SK-N-SH (cell line): ENCODE results near the gene NEK3. TPM values are rescaled to one million over a fixed set of nuclear protein-coding genes. Genes with fewer than 3 reads are reported as not detected.
"Not testable (repeated sequence)": the region's sequence is repeated elsewhere in the genome, so short reads cannot be mapped to it uniquely, and the experiment has no call there.

Experiments
- CTCF ChIA-PET: fragments of 300-600, 350-600 bp; formaldehyde crosslinking; extraction: SDS; loops from one replicate; lab custom pipeline; 2021; lab: Yijun Ruan, JAX
- POLR2A ChIA-PET: fragments of 350-600 bp; sonication (Branson Sonifier 250); formaldehyde crosslinking; extraction: SDS; loops from one replicate; lab custom pipeline; 2020; ENCODE audit warnings: antibody characterized with exemption, inconsistent platforms; lab: Yijun Ruan, JAX
- DNase-seq: peaks from one replicate; pipeline ENCODE4 v3.0.0; 2012
- H2AFZ ChIP-seq: fragments of 200-600 bp; sonication (generic); 2 replicates; pipeline ENCODE4 v1.8.1; 2016; ENCODE audit warnings: antibody characterized with exemption, mild to moderate bottlenecking, low read depth
- H3F3A ChIP-seq: fragments of 200-600 bp; sonication (generic); replicated peaks from 2 replicates; pipeline ENCODE3; 2016; ENCODE audit warnings: antibody characterized with exemption, mild to moderate bottlenecking; ENCODE audit not compliant: insufficient read depth
- H3K27ac ChIP-seq, 2 experiments: fragments of 200-500 bp in 1 of 2; fragments of 200-600 bp in 1 of 2; sonication (Bioruptor generic) in 1 of 2; sonication (generic), shearing (Covaris generic) in 1 of 2; 2 replicates each; pipeline versions ENCODE4 v1.5.1 to v1.6.1; 2014 to 2016; ENCODE audit warnings: low read depth in 2 of 2, inconsistent platforms in 1 of 2, low read length in 1 of 2, mild to moderate bottlenecking in 1 of 2, mixed read lengths in 1 of 2
- H3K27me3 ChIP-seq: fragments of 200-600 bp; sonication (generic), shearing (Covaris generic); 2 replicates; pipeline ENCODE4 v1.6.1; 2016; ENCODE audit warnings: mixed run types; ENCODE audit not compliant: insufficient read depth
- H3K36me3 ChIP-seq, 2 experiments: fragments of 200-500 bp in 1 of 2; fragments of 200-600 bp in 1 of 2; sonication (Bioruptor generic) in 1 of 2; sonication (generic) in 1 of 2; replicated peaks in 1 of 2; 2 replicates each; pipeline versions ENCODE3 to v1.5.1; 2014 to 2016; ENCODE audit warnings: low read length in 1 of 2, mild to moderate bottlenecking in 1 of 2; ENCODE audit not compliant: insufficient read depth in 2 of 2, control insufficient read depth in 1 of 2
- H3K4me1 ChIP-seq, 2 experiments: fragments of 200-500 bp in 1 of 2; fragments of 200-600 bp in 1 of 2; sonication (Bioruptor generic) in 1 of 2; sonication (generic), shearing (Covaris generic) in 1 of 2; 2 replicates each; pipeline versions ENCODE4 v1.5.1 to v1.6.1; 2014 to 2016; ENCODE audit warnings: low read depth in 1 of 2, low read length in 1 of 2, mixed run types in 1 of 2; ENCODE audit not compliant: insufficient read depth in 2 of 2, control insufficient read depth in 1 of 2
- H3K4me2 ChIP-seq: fragments of 200-600 bp; sonication (generic), shearing (Covaris generic); 2 replicates; pipeline ENCODE4 v1.6.1; 2017; ENCODE audit warnings: mixed run types
- H3K4me3 ChIP-seq, 2 experiments: fragments of 200-500 bp in 1 of 2; fragments of 200-600 bp in 1 of 2; sonication (Bioruptor generic) in 1 of 2; sonication (generic), shearing (Covaris generic) in 1 of 2; 2 replicates each; pipeline versions ENCODE4 v1.5.1 to v1.8.1; 2014 to 2016; ENCODE audit warnings: low read depth in 2 of 2, inconsistent platforms in 1 of 2, low read length in 1 of 2, mild to moderate bottlenecking in 1 of 2, mixed read lengths in 1 of 2, moderate library complexity in 1 of 2
- H3K79me2 ChIP-seq: fragments of 200-600 bp; sonication (generic); 2 replicates; pipeline ENCODE4 v1.8.1; 2017; ENCODE audit warnings: mild to moderate bottlenecking; ENCODE audit not compliant: insufficient read depth
- H3K9ac ChIP-seq: fragments of 200-600 bp; sonication (generic); 2 replicates; pipeline ENCODE4 v1.6.1; 2017; ENCODE audit warnings: mixed run types
- H3K9me2 ChIP-seq: fragments of 200-600 bp; sonication (generic); 2 replicates; pipeline ENCODE4 v1.6.1; 2017; ENCODE audit warnings: mixed run types
- H3K9me3 ChIP-seq: fragments of 200-600 bp; sonication (generic); 2 replicates; pipeline ENCODE4 v1.6.1; 2017; ENCODE audit warnings: mixed run types, mild to moderate bottlenecking, moderate library complexity
- H4K20me1 ChIP-seq: fragments of 200-600 bp; sonication (generic); 2 replicates; pipeline ENCODE4 v1.6.1; 2017; ENCODE audit warnings: mild to moderate bottlenecking, mixed run types; ENCODE audit not compliant: insufficient read depth
- ELF1 ChIP-seq: IDR thresholded peaks from 2 replicates; pipeline ENCODE4 v1.4.0; 2012
- EZH2phosphoT487 ChIP-seq: fragments of 200-600 bp; sonication (generic); IDR thresholded peaks from 2 replicates; pipeline ENCODE4 v1.6.1; 2017; ENCODE audit warnings: low read depth, mixed run types, mild to moderate bottlenecking, antibody characterized with exemption, moderate library complexity, borderline replicate concordance
- JUND ChIP-seq: IDR thresholded peaks from 2 replicates; pipeline ENCODE4 v1.4.0; 2012
- NFIC ChIP-seq: IDR thresholded peaks from 2 replicates; pipeline ENCODE4 v1.4.0; 2012; ENCODE audit warnings: borderline replicate concordance
- NRF1 ChIP-seq: IDR thresholded peaks from 2 replicates; pipeline ENCODE4 v1.6.1; 2012; ENCODE audit warnings: low read depth, mild to moderate bottlenecking, low read length
- POLR2AphosphoS5 ChIP-seq: IDR thresholded peaks from 2 replicates; pipeline ENCODE4 v1.6.1; 2012; ENCODE audit warnings: low read depth, low read length
- RCOR1 ChIP-seq: fragments of 150-350 bp; IDR thresholded peaks from 2 replicates; pipeline ENCODE4 v1.6.1; 2017; ENCODE audit warnings: antibody characterized with exemption, low read length
- RXRA ChIP-seq: IDR thresholded peaks from 2 replicates; pipeline ENCODE4 v1.4.0; 2012; ENCODE audit warnings: low read depth, mild to moderate bottlenecking, borderline replicate concordance
- TAF1 ChIP-seq: IDR thresholded peaks from 2 replicates; pipeline ENCODE4 v1.6.1; 2012; ENCODE audit warnings: low read depth, mild to moderate bottlenecking, low read length, moderate library complexity, borderline replicate concordance
- WGBS: methylation state at CpG from one replicate; pipeline ENCODE4 v1.1.6; 2017; ENCODE audit warnings: low lambda C conversion rate; 5-methylcytosine and 5-hydroxymethylcytosine counted together
- polyA plus RNA-seq, 3 experiments: library from polyadenylated mRNA; depleted of rRNA; stranded (reverse); fragments of >200 nt; gene quantifications; 2 replicates each; pipeline ENCODE4 v1.2.3, GENCODE V29; 2012
- TF ChIP-seq, protein P1 (sequence below): IDR thresholded peaks from 2 replicates; pipeline ENCODE4 v1.6.1; 2012; ENCODE audit warnings: mild to moderate bottlenecking, low read depth, low read length, moderate library complexity

The NEK3 gene
- polyA plus RNA-seq, 1 of the 3 experiments (the other 2 are of a cell fraction), result 12.7 TPM

DNA sequence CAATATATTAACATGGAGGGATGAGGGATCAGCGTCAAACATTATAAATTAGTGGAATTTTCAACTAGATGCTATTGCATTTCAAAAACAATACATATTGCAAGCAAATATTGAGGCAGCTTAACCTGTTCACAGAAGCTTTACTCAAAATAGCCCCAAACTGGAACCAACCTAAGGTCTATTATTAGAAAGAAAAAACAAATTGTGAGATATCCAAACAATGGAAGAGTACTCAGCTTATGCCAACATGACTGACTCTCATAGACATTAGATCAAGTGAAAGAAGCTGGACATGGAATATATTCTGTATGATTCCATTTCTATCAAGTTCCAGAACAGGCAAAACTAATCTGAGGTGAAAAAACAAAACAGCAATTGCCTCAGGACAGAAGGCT, 27.6 kb upstream of the NEK3 start:
- no peak for DNase-seq
- no peak overlapping the region for H2AFZ ChIP-seq
- no peaks in the 10 kb centered on the region for H3K9me2 ChIP-seq
- peaks cover 11 to 31% of the 10 kb centered on the region in 2 experiments for H3K36me3 ChIP-seq
- TF ChIP-seq, protein P1, sequence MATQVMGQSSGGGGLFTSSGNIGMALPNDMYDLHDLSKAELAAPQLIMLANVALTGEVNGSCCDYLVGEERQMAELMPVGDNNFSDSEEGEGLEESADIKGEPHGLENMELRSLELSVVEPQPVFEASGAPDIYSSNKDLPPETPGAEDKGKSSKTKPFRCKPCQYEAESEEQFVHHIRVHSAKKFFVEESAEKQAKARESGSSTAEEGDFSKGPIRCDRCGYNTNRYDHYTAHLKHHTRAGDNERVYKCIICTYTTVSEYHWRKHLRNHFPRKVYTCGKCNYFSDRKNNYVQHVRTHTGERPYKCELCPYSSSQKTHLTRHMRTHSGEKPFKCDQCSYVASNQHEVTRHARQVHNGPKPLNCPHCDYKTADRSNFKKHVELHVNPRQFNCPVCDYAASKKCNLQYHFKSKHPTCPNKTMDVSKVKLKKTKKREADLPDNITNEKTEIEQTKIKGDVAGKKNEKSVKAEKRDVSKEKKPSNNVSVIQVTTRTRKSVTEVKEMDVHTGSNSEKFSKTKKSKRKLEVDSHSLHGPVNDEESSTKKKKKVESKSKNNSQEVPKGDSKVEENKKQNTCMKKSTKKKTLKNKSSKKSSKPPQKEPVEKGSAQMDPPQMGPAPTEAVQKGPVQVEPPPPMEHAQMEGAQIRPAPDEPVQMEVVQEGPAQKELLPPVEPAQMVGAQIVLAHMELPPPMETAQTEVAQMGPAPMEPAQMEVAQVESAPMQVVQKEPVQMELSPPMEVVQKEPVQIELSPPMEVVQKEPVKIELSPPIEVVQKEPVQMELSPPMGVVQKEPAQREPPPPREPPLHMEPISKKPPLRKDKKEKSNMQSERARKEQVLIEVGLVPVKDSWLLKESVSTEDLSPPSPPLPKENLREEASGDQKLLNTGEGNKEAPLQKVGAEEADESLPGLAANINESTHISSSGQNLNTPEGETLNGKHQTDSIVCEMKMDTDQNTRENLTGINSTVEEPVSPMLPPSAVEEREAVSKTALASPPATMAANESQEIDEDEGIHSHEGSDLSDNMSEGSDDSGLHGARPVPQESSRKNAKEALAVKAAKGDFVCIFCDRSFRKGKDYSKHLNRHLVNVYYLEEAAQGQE, result no peak
- no peak for TF ChIP-seq EZH2phosphoT487
- TF ChIP-seq JUND, result no peak
- TF ChIP-seq ELF1, result no peak
- TF ChIP-seq RXRA, result no peak
- TF ChIP-seq NRF1, result no peak
- no peak for TF ChIP-seq POLR2AphosphoS5
- no peak for TF ChIP-seq NFIC
- TF ChIP-seq RCOR1, result no peak
- no peak for TF ChIP-seq TAF1
- H3K79me2 ChIP-seq, result peaks cover 22% of the 10 kb centered on the region; the same call in 1 of the 2 replicates
- H4K20me1 ChIP-seq, result no peaks in the 10 kb centered on the region
- H3K9me3 ChIP-seq, result no peaks in the 10 kb centered on the region
- ChIA-PET POLR2A (no interaction called here), CTCF (no interaction called here)
- no peaks in the 10 kb centered on the region for H3K27me3 ChIP-seq
- H3K4me1 ChIP-seq, result peaks cover 0 to 5% of the 10 kb centered on the region in 2 experiments; a peak in 1 of 4 replicates
- H3F3A ChIP-seq, result peaks cover 5% of the 10 kb centered on the region
- WGBS, result 100% methylated on average over 1 of the region's 1 CpG
- no peak overlapping the region for H3K4me2 ChIP-seq
- no peak overlapping the region for H3K4me3 ChIP-seq
- H3K27ac ChIP-seq, result peak overlapping the region in 1 of 2 experiments; percentile 40; a peak in 2 of 4 replicates
- H3K9ac ChIP-seq, result no peak overlapping the region

DNA sequence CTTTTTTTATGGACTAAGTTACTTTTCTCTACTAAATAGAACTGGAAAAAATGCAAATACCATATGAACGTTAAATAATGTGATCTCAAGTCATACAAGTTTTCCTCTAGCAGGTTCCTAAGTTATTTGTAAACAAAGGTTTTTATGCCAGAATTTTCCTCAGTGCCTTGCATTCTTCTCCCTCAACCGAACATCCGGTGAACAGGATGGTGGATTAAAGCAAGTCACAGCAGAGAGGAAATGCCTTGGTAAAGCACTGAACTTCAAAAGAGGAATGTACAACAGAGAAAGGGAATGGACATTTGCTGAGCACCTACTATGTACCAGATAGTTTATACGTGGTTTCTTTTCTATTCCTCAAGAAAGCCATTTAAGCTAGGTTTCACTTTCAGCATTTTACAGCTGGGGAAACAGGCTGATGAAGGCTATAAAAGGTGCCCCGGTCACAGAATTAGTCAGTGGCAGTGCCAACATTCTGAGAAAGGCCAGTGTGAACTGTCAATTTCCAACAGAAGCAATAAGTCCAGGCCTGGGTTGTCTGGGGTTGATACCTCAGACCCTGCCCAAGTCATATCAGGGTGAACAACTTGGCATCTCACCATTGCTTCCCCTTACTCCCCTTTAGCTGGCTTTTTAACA, 22.0 kb upstream of the NEK3 start:
- H3K4me1 ChIP-seq, H2AFZ ChIP-seq, H4K20me1 ChIP-seq, DNase-seq, H3F3A ChIP-seq, H3K9ac ChIP-seq, H3K9me3 ChIP-seq, CTCF ChIA-PET, H3K27me3 ChIP-seq, POLR2A ChIA-PET, H3K9me2 ChIP-seq, H3K4me3 ChIP-seq, H3K27ac ChIP-seq, H3K79me2 ChIP-seq, H3K4me2 ChIP-seq: not testable (repeated sequence)
- peaks cover 36 to 37% of the 10 kb centered on the region in 2 experiments for H3K36me3 ChIP-seq
- 86% methylated on average over 5 of the region's 5 CpGs for WGBS
